WTC11 (cell line): ENCODE results near the gene IFNA2.

Source experiments
- ATF1 ChIP-seq: sonication (generic); formaldehyde crosslinking; IDR thresholded peaks from 2 replicates; pipeline ENCODE4 v1.8.1; 2023; ENCODE audit warnings: mild to moderate bottlenecking, moderate library complexity, missing genetic modification reagents
- ATF2 ChIP-seq: sonication (generic); formaldehyde crosslinking; IDR thresholded peaks from 2 replicates; pipeline ENCODE4 v1.8.1; 2022; ENCODE audit warnings: low read depth, missing genetic modification reagents, borderline replicate concordance
- ATF6 ChIP-seq: sonication (generic); formaldehyde crosslinking; IDR thresholded peaks from 2 replicates; pipeline ENCODE4 v1.8.1; 2023; ENCODE audit warnings: mild to moderate bottlenecking, missing genetic modification reagents
- CTCF ChIP-seq: fragments of 200-600 bp; IDR thresholded peaks from 2 replicates; pipeline ENCODE4 v1.8.0; 2022; ENCODE audit warnings: antibody characterized with exemption
- ETV6 ChIP-seq: sonication (generic); formaldehyde crosslinking; IDR thresholded peaks from 2 replicates; pipeline ENCODE4 v1.8.1; 2022; ENCODE audit warnings: mild to moderate bottlenecking, missing genetic modification reagents
- JUN ChIP-seq: sonication (generic); formaldehyde crosslinking; IDR thresholded peaks from 2 replicates; pipeline ENCODE4 v1.8.0; 2023; ENCODE audit warnings: mild to moderate bottlenecking, missing genetic modification reagents
- MXD4 ChIP-seq: fragments of 250-450 bp; sonication (Bioruptor Pico); IDR thresholded peaks from 2 replicates; pipeline ENCODE4 v1.8.0; 2021; ENCODE audit warnings: mild to moderate bottlenecking, moderate library complexity, borderline replicate concordance
- MYBL2 ChIP-seq: sonication (generic); formaldehyde crosslinking; IDR thresholded peaks from 2 replicates; pipeline ENCODE4 v1.8.1; 2023; ENCODE audit warnings: mild to moderate bottlenecking, moderate library complexity, missing genetic modification reagents
- NFE2L1 ChIP-seq: sonication (generic); formaldehyde crosslinking; IDR thresholded peaks from 2 replicates; pipeline ENCODE4 v1.8.1; 2023; ENCODE audit warnings: missing genetic modification reagents
- SMAD3 ChIP-seq: sonication (generic); formaldehyde crosslinking; IDR thresholded peaks from 2 replicates; pipeline ENCODE4 v1.8.0; 2022; ENCODE audit warnings: missing genetic modification reagents, mild to moderate bottlenecking, borderline replicate concordance
- SP1 ChIP-seq: sonication (generic); formaldehyde crosslinking; conservative IDR thresholded peaks from 2 replicates; pipeline ENCODE4 v1.8.1; 2022; ENCODE audit warnings: missing genetic modification reagents
- TEAD4 ChIP-seq: sonication (generic); formaldehyde crosslinking; IDR thresholded peaks from 2 replicates; pipeline ENCODE4 v1.8.0; 2022; ENCODE audit warnings: mild to moderate bottlenecking, missing genetic modification reagents
- USF1 ChIP-seq: sonication (generic); formaldehyde crosslinking; IDR thresholded peaks from 2 replicates; pipeline ENCODE4 v1.8.0; 2022; ENCODE audit warnings: mild to moderate bottlenecking, missing genetic modification reagents

- TF ChIP-seq ATF6: no peak
- no peak for TF ChIP-seq SP1 (CRISPR knock-in tag)
- TF ChIP-seq CTCF: no peak
- no peak for TF ChIP-seq MXD4 (CRISPR knock-in tag)
- no peak for TF ChIP-seq ETV6 (CRISPR knock-in tag)
- TF ChIP-seq SMAD3 (CRISPR knock-in tag): no peak
- TF ChIP-seq ATF1 (CRISPR knock-in tag): no peak
- no peak for TF ChIP-seq JUN (CRISPR knock-in tag)
- no peak for TF ChIP-seq NFE2L1 (CRISPR knock-in tag)
- TF ChIP-seq USF1 (CRISPR knock-in tag): no peak
- no peak for TF ChIP-seq MYBL2
- no peak for TF ChIP-seq TEAD4 (CRISPR knock-in tag)
- no peak for TF ChIP-seq ATF2
Observed at GRCh38 chr9:21385131-21385670, at the start of gene IFNA2.
